GM12801 (cell line): Measurements from ENCODE around the gene FAM78B.

Source experiments
- CTCF ChIP-seq: IDR thresholded peaks from one replicate; pipeline ENCODE4 v1.5.1; 2011; ENCODE audit warnings: control low read depth; ENCODE audit not compliant: insufficient read length; ENCODE audit errors: extremely low read depth

Gene FAM78B

GRCh38 chr1:166026555-166026954 lies 140.2 kb downstream of the FAM78B start:
- TF ChIP-seq CTCF: no peak

GRCh38 chr1:166026143-166026542 lies 140.7 kb downstream of the FAM78B start:
- no peak for TF ChIP-seq CTCF

GRCh38 chr1:166020210-166020609 lies 146.6 kb downstream of the FAM78B start:
- no peak for TF ChIP-seq CTCF
